TTC549 (cell line): ENCODE data around the gene C11orf97.
"Not testable (repeated sequence)": the region's sequence is repeated elsewhere in the genome, so short reads cannot be mapped to it uniquely, and the experiment has no call there.

Experiments used
- FAIRE-seq: peaks from 2 replicates; lab custom pipeline; 2012; peaks lifted over from hg19 to GRCh38; lab: Jason Lieb, UNC

The C11orf97 gene

DNA sequence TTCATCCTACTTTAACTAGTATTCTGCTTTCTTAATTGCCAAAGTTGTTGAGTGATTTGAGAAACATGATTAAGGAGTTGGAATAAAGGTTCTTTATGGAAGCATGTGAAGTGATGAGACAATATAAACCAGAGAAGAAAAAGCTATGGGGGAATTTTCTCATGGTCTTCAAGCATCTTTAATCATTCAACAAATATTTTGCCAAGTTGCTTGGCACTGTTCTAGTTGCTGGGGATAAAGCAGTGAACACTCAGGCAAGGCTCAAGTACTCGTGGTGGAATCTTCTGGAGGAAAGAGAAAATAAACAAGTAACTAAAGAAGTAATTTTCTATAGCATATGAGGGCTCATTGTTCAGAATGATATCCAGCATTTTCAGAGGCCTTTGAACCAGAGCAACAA is 45.7 kb downstream of the C11orf97 start:
- FAIRE-seq: no peak

DNA sequence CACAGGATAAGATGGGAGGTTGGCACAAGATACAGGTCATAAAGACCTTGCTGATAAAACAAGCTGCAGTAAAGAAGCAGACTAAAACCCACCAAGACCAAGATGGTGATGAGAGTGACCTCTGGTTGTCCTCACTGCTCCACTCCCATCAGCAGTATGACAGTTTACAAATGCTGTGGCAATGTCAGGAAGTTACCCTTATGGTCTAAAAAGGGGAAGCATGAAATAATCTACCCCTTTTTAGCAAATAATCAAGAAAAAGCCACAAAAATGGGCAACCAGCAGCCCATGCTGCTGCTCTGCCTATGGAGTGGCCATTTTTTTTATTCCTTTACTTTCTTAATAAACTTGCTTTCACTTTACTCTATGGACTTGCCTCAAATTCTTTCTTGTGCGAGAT is 46.2 kb downstream of the C11orf97 start:
- FAIRE-seq: no peak

DNA sequence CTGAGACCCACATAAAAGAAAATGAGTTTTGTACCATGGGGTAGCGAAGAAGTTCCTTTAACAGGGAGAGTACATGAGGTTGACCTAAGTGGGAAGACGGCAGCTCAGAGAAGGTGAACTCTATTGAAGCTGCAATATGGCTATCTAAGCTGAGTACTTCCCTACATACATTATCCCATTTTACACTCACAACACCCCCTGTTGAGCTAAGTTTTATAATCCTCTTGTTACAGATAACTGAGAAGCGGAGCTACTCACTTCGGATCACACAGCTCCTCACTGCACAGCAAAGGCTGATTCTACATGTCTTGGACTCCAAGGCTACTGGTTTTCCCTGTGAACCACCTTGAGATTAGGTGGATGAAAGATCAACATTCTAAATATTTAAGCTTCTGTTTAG is 46.7 kb downstream of the C11orf97 start:
- no peak for FAIRE-seq

DNA sequence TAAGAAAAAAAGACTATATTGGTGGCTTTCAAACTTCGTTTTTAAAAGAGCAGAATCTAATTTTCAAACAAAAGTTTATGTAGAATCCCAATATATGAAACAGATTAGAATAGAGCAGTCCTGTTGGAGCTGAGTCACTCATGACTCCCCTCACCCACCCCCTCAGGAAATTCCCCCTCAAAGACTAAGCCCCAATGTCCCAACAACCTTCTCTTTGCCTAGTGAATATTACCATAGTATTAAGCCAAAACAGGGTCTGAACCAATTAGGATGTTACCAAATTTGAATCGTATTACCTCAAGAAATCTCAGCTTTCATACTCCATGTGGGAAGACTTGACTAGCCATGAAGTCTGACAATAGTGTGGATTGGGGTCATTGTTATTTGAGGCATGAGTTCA is 47.1 kb downstream of the C11orf97 start:
- no peak for FAIRE-seq

DNA sequence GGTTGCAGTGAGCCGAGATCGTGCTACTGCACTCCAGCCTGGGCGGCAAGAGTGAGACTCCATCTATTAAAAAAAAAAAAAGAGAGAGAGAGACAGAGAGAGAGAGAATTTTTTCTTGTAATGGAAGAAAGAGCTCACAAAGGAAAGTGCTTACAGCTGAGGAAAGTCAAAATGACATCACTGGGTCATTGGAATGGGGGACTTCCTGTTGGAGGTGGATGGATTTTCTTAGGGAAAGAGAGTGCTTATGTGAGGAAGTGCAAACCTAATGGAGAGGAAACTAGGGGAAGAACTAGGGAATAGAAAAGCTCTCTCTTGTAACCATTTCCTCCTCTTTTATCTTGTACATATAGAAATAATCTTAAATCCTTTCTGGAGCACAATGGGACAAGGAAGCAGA is 48.6 kb downstream of the C11orf97 start:
- FAIRE-seq: no peak

DNA sequence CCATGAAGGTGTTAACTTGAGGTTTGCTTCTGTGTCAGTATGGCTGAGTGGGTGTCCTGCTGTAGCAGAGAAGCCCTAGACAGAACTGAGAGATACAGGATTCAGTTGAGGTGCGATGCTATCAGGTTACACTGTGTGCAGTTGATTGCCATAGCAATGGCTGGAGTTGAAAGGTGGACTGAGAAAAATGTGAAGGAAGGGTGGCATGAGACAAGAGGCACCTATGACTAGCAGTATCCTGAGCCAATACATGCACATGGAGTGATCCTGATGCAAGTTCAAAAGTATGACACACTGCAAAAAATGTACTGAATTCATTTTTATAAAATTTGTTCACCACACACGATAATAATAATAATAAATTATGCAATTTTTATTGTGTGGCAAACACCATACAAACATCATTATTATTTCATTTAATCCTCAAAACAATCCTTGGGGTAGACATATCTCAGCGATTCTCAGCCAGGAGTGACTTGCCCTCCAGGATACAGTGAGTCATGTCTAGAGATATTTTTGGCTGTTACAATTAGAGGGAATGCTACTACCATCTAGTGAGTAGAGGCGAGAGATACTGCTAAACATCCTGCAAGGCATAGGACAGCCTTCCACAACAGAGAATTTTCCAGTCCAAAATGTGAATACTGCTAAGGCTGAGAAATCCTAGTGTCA is 51.1 kb downstream of the C11orf97 start:
- FAIRE-seq: no peak

DNA sequence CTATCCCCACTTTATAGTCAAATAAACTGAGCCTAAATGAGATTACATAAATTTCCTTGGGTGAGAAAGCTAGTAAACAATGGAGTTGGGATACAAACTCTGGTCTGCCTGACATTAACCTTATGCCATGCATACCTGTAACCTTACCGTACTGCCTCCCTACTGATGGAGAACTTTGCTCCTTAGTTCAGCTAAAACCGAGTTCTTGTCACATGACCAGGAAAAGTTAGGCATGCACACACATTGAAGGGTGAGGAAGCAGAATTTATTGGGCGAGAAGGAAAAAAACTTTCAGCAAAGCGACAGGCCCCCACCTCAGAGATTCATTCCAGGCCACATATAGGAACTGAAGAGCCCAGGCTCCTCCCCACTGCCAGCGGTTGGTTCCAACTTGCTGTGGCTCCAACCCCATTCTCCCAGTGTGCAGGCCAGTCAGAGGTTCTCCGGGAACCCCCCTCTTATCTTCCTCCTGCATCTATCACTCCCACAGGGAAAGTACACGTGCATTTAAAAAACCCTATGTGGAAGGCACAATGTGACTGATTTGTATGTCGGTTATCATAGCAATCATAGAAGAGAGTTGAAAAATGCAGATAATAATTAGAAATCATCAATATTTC is 51.7 kb downstream of the C11orf97 start:
- FAIRE-seq: no peak

DNA sequence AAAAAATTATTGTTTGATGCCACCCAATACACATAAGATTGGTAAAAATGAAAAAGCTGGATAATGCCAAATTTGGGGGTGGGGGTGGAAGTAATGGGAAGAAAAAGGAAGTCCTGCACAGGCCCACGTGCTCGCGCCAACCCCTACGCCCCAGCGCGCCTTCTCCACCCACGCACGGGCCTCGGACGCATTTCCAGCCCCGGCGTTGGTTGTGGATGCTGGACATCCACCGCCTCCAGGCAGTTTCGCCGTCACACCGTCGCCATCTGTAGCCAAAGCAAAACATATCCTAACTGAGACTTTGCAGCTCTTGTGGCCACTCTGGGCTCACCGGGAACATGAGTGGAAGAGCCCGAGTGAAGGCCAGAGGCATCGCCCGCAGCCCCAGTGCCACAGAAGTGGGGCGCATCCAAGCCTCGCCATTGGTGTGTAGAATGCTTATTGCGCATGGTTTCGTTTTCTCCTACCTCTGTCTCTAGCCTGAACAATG is 55.0 kb downstream of the C11orf97 start, which contains the start of gene PIWIL4:
Gene PIWIL4 (plus strand): TSS at position 188 of the 490 bp plus-strand sequence. CDS start 151 bp downstream, at position 339.
- no peak for FAIRE-seq

DNA sequence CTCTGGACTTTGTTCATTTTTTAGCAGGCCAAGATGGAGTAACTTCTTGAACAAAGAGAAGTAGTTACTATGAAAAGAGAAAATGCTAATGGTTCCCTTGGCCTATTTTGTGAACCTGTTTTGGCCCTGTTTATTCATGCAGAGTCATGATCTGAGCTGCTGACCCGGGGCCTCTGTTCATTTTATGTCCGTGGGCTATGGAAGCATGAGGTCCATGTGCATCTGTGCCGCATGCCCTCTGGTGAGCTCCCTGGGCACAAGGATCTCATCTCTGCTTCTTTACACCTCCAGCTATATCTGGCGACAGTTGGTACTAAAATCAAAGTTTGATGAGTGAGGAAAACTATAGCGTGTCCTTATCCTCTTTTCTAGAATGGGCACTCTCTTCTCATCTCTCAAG is 55.9 kb downstream of the C11orf97 start:
- no peak for FAIRE-seq

DNA sequence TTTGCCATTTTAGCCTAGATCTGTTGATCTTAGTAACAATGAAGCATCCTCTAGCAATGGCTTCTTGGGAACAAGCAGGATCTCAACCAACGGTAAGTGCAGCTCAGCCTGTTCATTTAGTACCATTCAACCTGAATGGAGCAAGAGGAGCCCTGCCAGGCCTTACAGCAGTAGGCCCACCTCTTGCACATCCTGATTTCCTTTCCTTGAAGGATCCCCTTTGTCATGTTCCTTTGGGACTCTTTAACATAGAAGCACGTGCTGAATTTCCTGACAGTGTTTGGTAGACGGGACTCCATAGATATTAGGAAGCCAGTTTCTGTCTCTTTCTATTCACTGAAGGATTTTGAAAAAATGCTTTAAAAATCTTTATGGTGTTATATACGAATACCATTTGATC is 56.5 kb downstream of the C11orf97 start:
- FAIRE-seq: no peak

DNA sequence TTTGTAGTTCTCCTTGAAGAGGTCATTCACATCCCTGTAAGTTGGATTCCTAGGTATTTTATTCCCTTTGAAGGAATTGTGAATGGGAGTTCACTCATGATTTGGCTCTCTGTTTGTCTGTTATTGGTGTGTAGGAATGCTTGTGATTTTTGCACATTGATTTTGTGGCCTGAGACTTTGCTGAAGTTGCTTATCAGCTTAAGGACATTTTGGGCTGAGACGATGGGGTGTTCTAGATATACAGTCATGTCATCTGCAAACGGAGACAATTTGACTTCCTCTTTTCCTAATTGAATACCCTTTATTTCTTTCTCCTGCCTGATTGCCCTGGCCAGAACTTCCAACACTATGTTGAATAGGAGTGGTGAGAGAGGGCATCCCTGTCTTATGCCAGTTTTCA is 60.7 kb downstream of the C11orf97 start:
- FAIRE-seq: not testable (repeated sequence)

DNA sequence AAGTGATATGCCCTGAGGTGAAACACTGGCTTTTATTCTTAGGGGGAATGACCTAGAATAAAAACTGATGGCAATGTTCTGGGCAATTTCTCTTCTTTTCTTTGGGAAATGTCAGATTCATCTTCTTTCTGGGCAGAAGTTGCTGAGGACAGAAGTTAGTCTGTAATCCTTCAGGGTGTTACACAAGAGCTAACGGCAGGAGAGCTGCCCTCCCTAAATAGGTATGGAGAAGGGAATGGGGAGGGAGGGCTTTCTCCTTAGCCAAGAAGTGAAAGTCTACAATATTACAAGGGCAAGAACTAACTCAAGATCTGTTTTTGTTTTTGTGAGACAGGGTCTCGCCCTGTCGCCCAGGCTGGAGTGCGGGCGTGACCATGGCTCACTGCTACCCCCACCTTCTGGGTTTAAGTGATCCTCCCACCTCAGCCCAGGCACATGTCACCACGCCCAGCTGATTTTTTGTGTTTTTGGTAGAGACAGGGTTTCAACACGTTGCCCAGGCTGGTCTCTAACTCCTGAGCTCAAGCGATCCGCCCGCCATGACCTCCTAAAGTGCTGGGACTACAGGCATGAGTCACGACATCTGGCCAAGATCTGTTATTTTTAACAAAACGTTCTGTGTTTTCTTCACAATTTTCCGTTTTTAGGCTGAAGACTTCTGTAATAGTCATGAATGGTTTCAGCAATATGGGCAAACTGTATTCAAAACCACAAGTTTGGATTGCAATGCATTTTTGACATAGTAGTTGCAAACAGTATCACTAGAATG is 62.1 kb downstream of the C11orf97 start:
- no peak for FAIRE-seq

DNA sequence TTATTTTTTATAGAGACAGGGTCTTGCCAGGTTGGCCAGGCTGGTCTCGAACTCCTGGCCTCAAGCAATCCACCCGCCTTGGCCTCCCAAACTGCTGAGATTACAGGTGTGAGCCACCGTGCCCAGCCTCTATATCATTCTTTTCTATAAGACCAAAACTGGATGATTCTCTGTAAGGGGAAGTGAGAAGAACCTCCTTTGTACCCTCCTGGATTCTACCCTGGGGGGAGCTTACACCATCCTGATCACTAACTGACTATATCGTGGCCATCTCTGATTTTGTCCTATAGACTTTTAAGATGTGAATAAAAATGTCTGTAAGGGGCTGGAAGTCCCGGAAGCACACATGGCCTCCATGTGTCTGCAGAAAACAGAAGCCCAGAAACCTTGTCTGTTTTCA is 64.0 kb downstream of the C11orf97 start:
- FAIRE-seq: no peak

DNA sequence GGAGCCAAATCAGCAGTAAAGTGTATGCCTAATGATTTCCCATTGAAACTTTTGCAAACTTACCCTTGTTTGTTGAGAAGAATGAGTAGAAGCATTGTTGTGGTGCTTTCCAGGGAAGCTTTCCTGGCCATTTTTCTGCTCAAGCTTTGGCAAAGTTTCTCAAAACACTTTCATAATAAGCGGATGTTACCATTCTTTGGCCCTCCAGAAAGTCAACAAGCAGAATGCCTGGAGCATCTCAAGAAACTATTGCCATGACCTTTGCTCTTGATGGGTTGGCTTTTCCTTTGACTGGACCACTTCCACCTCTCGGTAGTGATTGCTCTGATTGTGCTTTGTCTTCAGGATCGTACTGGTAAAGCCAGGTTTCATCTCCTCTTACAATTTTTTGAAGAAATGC is 65.6 kb downstream of the C11orf97 start:
- FAIRE-seq: no peak
